Measurements from ENCODE around the gene TNFSF4. TPM values are rescaled to one million over a fixed set of nuclear protein-coding genes. Genes with fewer than 3 reads are reported as not detected.

The TNFSF4 gene
- total RNA-seq, 1 experiment from 2014 or later: 0.89 TPM

- CTCF ChIA-PET: no interaction called here
- no TSS peak for BruUV-seq (replicated peaks)
- no peak for DNase-seq (ENCODE audit: low read depth, low spot score)
- Histone ChIP-seq H3K4me2 (ENCODE audit: low read length) (no peak overlapping the region), H3K4me1 (ENCODE audit: control insufficient read depth in 1 of 2, insufficient read depth in 2 of 2, low read length in 2 of 2) (peaks cover 0 to 4% of the 10 kb centered on the region in 2 experiments; a peak in 2 of 4 replicates), H3K27me3 (ENCODE audit: insufficient read depth, low read length) (no peaks in the 10 kb centered on the region), H3K36me3 (ENCODE audit: control insufficient read depth in 1 of 2, insufficient read depth in 2 of 2, low read length in 2 of 2) (no peaks in the 10 kb centered on the region), H3K79me2 (ENCODE audit: insufficient read depth, low read length) (no peaks in the 10 kb centered on the region), H4K20me1 (ENCODE audit: insufficient read depth) (no peaks in the 10 kb centered on the region), H3K9me2 (ENCODE audit: insufficient read depth) (no peaks in the 10 kb centered on the region), H3K4me3 (replicated peaks in 1 of 2; ENCODE audit: low read depth in 1 of 2, low read length in 2 of 2) (no peak overlapping the region), H3K9ac (ENCODE audit: low read length) (no peak overlapping the region), H3K27ac (ENCODE audit: low read depth, low read length) (no peak overlapping the region), H2AFZ (ENCODE audit: low read depth, low read length, poor library complexity, severe bottlenecking) (no peak overlapping the region), H3K9me3 (ENCODE audit: control insufficient read depth in 1 of 2, insufficient read depth in 1 of 2, low read depth in 1 of 2, low read length in 2 of 2) (no peaks in the 10 kb centered on the region)
- POLR2A ChIA-PET: no interaction called here
- no peak for ATAC-seq
- RAD21 ChIA-PET (ENCODE audit: low non-redundant PET in 1 of 2, low total read pairs in 2 of 2, uncharacterized antibody in 2 of 2, unreplicated experiment in 2 of 2): no interaction called here
- TF ChIP-seq MAX (IDR thresholded peaks at IDR 0.05) (no peak), REST (IDR thresholded peaks at IDR 0.05; ENCODE audit: low read depth) (no peak), CTCF (IDR thresholded peaks at IDR 0.05 in 2 of 3, conservative IDR thresholded peaks at IDR 0.05 in 1 of 3; ENCODE audit: borderline replicate concordance in 1 of 3, insufficient read depth in 1 of 3, low read depth in 2 of 3, low read length in 2 of 3) (no peak), EGR1 (IDR thresholded peaks at IDR 0.05; ENCODE audit: low read depth) (no peak), YY1 (IDR thresholded peaks at IDR 0.05; ENCODE audit: extremely low read depth, insufficient replicate concordance, low read depth, low read length) (no peak), ZBTB33 (IDR thresholded peaks at IDR 0.05; ENCODE audit: extremely low read depth, insufficient replicate concordance, low read length) (no peak), FOSL1 (IDR thresholded peaks at IDR 0.05; ENCODE audit: low read depth) (no peak), POLR2A (IDR thresholded peaks at IDR 0.05; ENCODE audit: borderline replicate concordance, extremely low read depth, insufficient read depth, insufficient read length) (no peak), ZFX (IDR thresholded peaks at IDR 0.05) (no peak), ELF1 (IDR thresholded peaks at IDR 0.05; ENCODE audit: borderline replicate concordance, low read depth) (no peak), CEBPB (IDR thresholded peaks at IDR 0.05; ENCODE audit: low read depth) (no peak)
- intact Hi-C loops (cut with micrococcal nuclease): no loop called here
These were observed 42.4 kb downstream of the TNFSF4 start for GRCh38 chr1:173164686-173165085.
